GM12873 (cell line): Measurements from ENCODE around the gene MMADHC.

Experiments used
- TF ChIP-seq, protein P1 (sequence below): IDR thresholded peaks from 2 replicates; pipeline ENCODE4 v1.5.1; 2012; ENCODE audit warnings: low read depth, mild to moderate bottlenecking, moderate library complexity, low read length, control low read depth; ENCODE audit not compliant: insufficient read depth; ENCODE audit errors: missing control alignments

Gene MMADHC

DNA sequence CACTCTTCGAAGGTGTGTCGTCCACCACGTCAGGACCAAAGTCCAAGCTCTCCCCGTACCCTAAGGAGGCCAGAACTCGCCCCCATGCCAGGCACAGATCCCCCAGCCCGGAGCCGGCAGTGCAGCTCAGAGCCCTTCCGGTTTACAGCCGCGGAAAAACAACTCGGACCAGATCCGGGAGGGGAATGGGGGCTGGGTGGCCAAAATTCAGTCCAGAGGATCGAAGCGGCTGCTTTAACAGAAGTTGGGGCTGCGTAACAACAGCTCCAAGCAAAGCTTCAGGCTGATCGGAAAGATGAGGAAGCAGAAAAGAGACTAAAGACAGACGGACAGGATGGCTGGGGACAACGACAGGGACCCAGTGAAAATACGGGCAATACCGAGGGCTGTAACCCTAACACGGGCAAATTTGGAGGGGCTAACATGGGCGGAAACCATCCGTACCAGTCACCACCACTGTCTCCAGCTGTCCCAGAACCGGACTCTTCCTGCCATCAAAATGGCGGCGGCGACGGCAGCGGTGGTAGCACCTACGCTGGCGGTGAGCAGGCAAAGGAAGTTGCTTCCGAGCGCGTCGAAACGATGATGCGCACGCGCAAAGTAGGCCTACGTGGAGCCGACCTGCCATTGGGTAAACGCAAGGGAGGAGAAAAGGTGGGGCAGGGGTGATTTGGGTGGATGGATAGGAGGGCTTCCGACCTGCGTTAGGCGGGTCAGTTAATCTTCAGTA is at the start of gene MMADHC:
Gene MMADHC, minus strand, starts transcription at position 556 of the 730 bp plus-strand sequence. CDS start 678 bp downstream, outside the sequence.
- TF ChIP-seq, protein P1, sequence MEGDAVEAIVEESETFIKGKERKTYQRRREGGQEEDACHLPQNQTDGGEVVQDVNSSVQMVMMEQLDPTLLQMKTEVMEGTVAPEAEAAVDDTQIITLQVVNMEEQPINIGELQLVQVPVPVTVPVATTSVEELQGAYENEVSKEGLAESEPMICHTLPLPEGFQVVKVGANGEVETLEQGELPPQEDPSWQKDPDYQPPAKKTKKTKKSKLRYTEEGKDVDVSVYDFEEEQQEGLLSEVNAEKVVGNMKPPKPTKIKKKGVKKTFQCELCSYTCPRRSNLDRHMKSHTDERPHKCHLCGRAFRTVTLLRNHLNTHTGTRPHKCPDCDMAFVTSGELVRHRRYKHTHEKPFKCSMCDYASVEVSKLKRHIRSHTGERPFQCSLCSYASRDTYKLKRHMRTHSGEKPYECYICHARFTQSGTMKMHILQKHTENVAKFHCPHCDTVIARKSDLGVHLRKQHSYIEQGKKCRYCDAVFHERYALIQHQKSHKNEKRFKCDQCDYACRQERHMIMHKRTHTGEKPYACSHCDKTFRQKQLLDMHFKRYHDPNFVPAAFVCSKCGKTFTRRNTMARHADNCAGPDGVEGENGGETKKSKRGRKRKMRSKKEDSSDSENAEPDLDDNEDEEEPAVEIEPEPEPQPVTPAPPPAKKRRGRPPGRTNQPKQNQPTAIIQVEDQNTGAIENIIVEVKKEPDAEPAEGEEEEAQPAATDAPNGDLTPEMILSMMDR = no peak

GRCh38 chr2:149634103-149634502 is 46.5 kb upstream of the MMADHC start:
- TF ChIP-seq, protein P1 = no peak

DNA sequence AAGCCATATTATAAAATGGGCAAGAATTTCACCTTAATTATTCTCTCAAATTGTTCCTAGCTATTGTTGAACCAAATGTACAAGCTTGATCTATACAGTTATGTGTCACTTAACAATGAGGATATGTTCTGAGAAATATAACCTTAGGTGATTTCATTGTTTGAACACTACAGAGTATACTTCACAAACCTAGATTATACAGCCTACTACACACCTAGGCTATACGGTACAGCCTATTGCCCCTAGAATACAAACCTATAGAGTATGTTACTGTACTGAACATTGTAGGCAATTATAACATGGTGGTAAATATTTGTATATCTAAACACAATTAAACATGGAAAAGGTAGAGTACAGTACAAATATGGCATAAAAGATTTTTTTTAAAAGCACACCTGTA is 42.9 kb upstream of the MMADHC start:
- TF ChIP-seq, protein P1 = no peak

GRCh38 chr2:149629026-149629425 is 41.5 kb upstream of the MMADHC start:
- TF ChIP-seq, protein P1 = no peak

GRCh38 chr2:149627111-149627801 is 39.7 kb upstream of the MMADHC start:
- TF ChIP-seq, protein P1 = no peak

GRCh38 chr2:149625671-149626070 is 38.1 kb upstream of the MMADHC start:
- TF ChIP-seq, protein P1 = no peak

DNA sequence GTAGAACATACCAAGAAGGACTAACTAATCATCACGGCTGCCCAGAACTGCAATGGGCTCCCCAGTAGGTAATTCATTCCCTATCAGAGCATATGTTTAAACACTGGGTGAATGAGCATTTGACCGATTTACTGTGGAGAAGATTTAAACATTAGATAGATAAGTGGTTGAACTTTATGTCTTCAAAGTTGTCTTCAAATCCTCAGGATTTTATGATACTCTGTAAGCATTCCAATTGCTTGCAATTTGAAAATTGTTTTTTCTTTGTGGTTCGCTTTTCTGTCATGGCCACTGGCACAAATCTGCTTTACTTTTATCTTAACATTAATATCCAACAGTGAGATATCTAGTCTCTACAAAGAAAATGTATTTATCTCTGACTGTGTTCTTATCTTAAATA is 37.7 kb upstream of the MMADHC start:
- TF ChIP-seq, protein P1 = no peak
